ENCODE results near the gene LANCL3. TPM values are rescaled to one million over a fixed set of nuclear protein-coding genes. Genes with fewer than 3 reads are reported as not detected.

LANCL3 gene
- total RNA-seq, 1 experiment from 2014 or later: 1.5 TPM

- POLR2A ChIA-PET (ENCODE audit: unreplicated experiment): no interaction called here
- no peaks in the 10 kb centered on the region for H3K9me2 ChIP-seq (ENCODE audit: insufficient read depth)
- H3K4me3 ChIP-seq: no peak overlapping the region
- no peaks in the 10 kb centered on the region for H3K36me3 ChIP-seq (ENCODE audit: low read depth)
- TF ChIP-seq EZH2 (IDR thresholded peaks at IDR 0.05; ENCODE audit: low read depth) (no peak), CTCF (conservative IDR thresholded peaks at IDR 0.05) (no peak)
- H2AFZ ChIP-seq: no peak overlapping the region
- CTCF ChIA-PET: no interaction called here
- DNase-seq: no peak
- H3K79me2 ChIP-seq (ENCODE audit: low read depth): no peaks in the 10 kb centered on the region
- no peak overlapping the region for H3K4me2 ChIP-seq
- intact Hi-C loops (cut with micrococcal nuclease; ENCODE audit: unreplicated experiment): no loop called here
- H3K27ac ChIP-seq: no peak overlapping the region
- no TSS peak for BruUV-seq (replicated peaks)
- no peaks in the 10 kb centered on the region for H3K4me1 ChIP-seq (replicated peaks; ENCODE audit: insufficient read depth)
- H3F3A ChIP-seq (ENCODE audit: insufficient read depth, low read depth): no peaks in the 10 kb centered on the region
- no peaks in the 10 kb centered on the region for H4K20me1 ChIP-seq (ENCODE audit: insufficient read depth)
- no peaks in the 10 kb centered on the region for H3K9me3 ChIP-seq (ENCODE audit: insufficient read depth, low read depth)
- no peaks in the 10 kb centered on the region for H3K27me3 ChIP-seq (ENCODE audit: insufficient read depth, low read depth)
Observed at GRCh38 chrX:37722595-37722994, 151.1 kb downstream of the LANCL3 start.

GRCh38 chrX:37726346-37726745 lies 154.9 kb downstream of the LANCL3 start:
- ChIA-PET POLR2A (ENCODE audit: unreplicated experiment) (no interaction called here), CTCF (no interaction called here)
- H3K27ac ChIP-seq: no peak overlapping the region
- no peaks in the 10 kb centered on the region for H3K36me3 ChIP-seq (ENCODE audit: low read depth)
- H3F3A ChIP-seq (ENCODE audit: insufficient read depth, low read depth): no peaks in the 10 kb centered on the region
- no peaks in the 10 kb centered on the region for H3K79me2 ChIP-seq (ENCODE audit: low read depth)
- H3K4me2 ChIP-seq: no peak overlapping the region
- H3K4me3 ChIP-seq: no peak overlapping the region
- H2AFZ ChIP-seq: no peak overlapping the region
- intact Hi-C loops (cut with micrococcal nuclease; ENCODE audit: unreplicated experiment): no loop called here
- DNase-seq: no peak
- H3K9me2 ChIP-seq (ENCODE audit: insufficient read depth): no peaks in the 10 kb centered on the region
- no peaks in the 10 kb centered on the region for H4K20me1 ChIP-seq (ENCODE audit: insufficient read depth)
- TF ChIP-seq CTCF (conservative IDR thresholded peaks at IDR 0.05) (no peak), EZH2 (IDR thresholded peaks at IDR 0.05; ENCODE audit: low read depth) (no peak)
- BruUV-seq (replicated peaks): no TSS peak
- H3K4me1 ChIP-seq (replicated peaks; ENCODE audit: insufficient read depth): no peaks in the 10 kb centered on the region
- H3K9me3 ChIP-seq (ENCODE audit: insufficient read depth, low read depth): no peaks in the 10 kb centered on the region
- no peaks in the 10 kb centered on the region for H3K27me3 ChIP-seq (ENCODE audit: insufficient read depth, low read depth)

Other genes starting within 250 kb of the LANCL3 start
- 23.5 and 34.4 TPM in 2 replicates for gene PRRG1, start 222.3 kb upstream of the LANCL3 start, total RNA-seq (2021)
- 2.4 and 3.7 TPM in 2 replicates for gene XK, start 114.1 kb downstream of the LANCL3 start, total RNA-seq (2021)
- 0.13 and 0.31 TPM in 2 replicates for gene CYBB, start 208.4 kb downstream of the LANCL3 start, total RNA-seq (2021)